Measurements from ENCODE around the gene PFKFB3.

The PFKFB3 gene

GRCh38 chr10:6167456-6167855 is 35.3 kb upstream of the PFKFB3 start:
- intact Hi-C loops (cut with DNase I; ENCODE audit: low total_unique reads) = no loop called here
- Histone ChIP-seq H3K36me3 (peaks cover 0 to 11% (median 0%) of the 10 kb centered on the region in 3 donors), H3K4me3 (no peak overlapping the region), H3K27me3 (no peaks in the 10 kb centered on the region), H3K4me1 (peaks cover 0 to 55% (median 19%) of the 10 kb centered on the region in 4 donors), H3K27ac (no peak overlapping the region), H3K9me3 (no peaks in the 10 kb centered on the region)
- TF ChIP-seq CTCF (IDR thresholded peaks at IDR 0.05) = no peak
- no peak for DNase-seq

- peaks cover 0 to 56% (median 20%) of the 10 kb centered on the region in 4 donors for H3K4me1 ChIP-seq
These were observed 34.6 kb upstream of the PFKFB3 start for GRCh38 chr10:6168084-6168483.

GRCh38 chr10:6170638-6171037 is 32.1 kb upstream of the PFKFB3 start:
- H3K4me3 ChIP-seq = no peak overlapping the region
- peaks cover 0 to 63% (median 22%) of the 10 kb centered on the region in 4 donors for H3K4me1 ChIP-seq
- no peak for TF ChIP-seq CTCF (IDR thresholded peaks at IDR 0.05)
- H3K27me3 ChIP-seq = no peaks in the 10 kb centered on the region
- peaks cover 0 to 8% (median 0%) of the 10 kb centered on the region in 3 donors for H3K36me3 ChIP-seq
- intact Hi-C loops (cut with DNase I; ENCODE audit: low total_unique reads) = no loop called here
- H3K27ac ChIP-seq = no peak overlapping the region
- no peaks in the 10 kb centered on the region for H3K9me3 ChIP-seq
- DNase-seq = no peak

More at GRCh38 chr10:6168084-6168483, 34.6 kb upstream of the PFKFB3 start:
- intact Hi-C loops (cut with DNase I; ENCODE audit: low total_unique reads) = no loop called here
- no peak for TF ChIP-seq CTCF (IDR thresholded peaks at IDR 0.05)
- H3K4me3 ChIP-seq = no peak overlapping the region
- no peaks in the 10 kb centered on the region for H3K27me3 ChIP-seq
- H3K36me3 ChIP-seq = peaks cover 0 to 11% (median 0%) of the 10 kb centered on the region in 3 donors
- no peaks in the 10 kb centered on the region for H3K9me3 ChIP-seq
- no peak for DNase-seq
- no peak overlapping the region for H3K27ac ChIP-seq

GRCh38 chr10:6171881-6172695 is 30.6 kb upstream of the PFKFB3 start:
- H3K9me3 ChIP-seq = no peaks in the 10 kb centered on the region
- peak overlapping the region; percentile 8 to 36 for H3K27ac ChIP-seq
- no peak for TF ChIP-seq CTCF (IDR thresholded peaks at IDR 0.05)
- intact Hi-C loops (cut with DNase I; ENCODE audit: low total_unique reads) = no loop called here
- H3K27me3 ChIP-seq = no peaks in the 10 kb centered on the region
- H3K4me3 ChIP-seq = peak overlapping the region; percentile 4
- DNase-seq = peak; percentile 73 to 85
- peaks cover 0 to 6% (median 0%) of the 10 kb centered on the region in 3 donors for H3K36me3 ChIP-seq
- H3K4me1 ChIP-seq = peaks cover 0 to 74% (median 28%) of the 10 kb centered on the region in 4 donors

- peak overlapping the region; percentile 49 to 65 for H3K27ac ChIP-seq
- H3K4me1 ChIP-seq = peaks cover 0 to 80% (median 28%) of the 10 kb centered on the region in 4 donors
- no peak overlapping the region for H3K4me3 ChIP-seq
- H3K27me3 ChIP-seq = no peaks in the 10 kb centered on the region
- H3K9me3 ChIP-seq = no peaks in the 10 kb centered on the region
- TF ChIP-seq CTCF (IDR thresholded peaks at IDR 0.05) = no peak
- intact Hi-C loops (cut with DNase I; ENCODE audit: low total_unique reads) = no loop called here
- no peak for DNase-seq
- H3K36me3 ChIP-seq = peaks cover 0 to 6% (median 0%) of the 10 kb centered on the region in 3 donors
These were observed 29.5 kb upstream of the PFKFB3 start for GRCh38 chr10:6173203-6173602.

All from tibial artery (tissue), 4 donors.